ENCODE data around the gene TSC22D1.

- TF ChIP-seq, protein P1, sequence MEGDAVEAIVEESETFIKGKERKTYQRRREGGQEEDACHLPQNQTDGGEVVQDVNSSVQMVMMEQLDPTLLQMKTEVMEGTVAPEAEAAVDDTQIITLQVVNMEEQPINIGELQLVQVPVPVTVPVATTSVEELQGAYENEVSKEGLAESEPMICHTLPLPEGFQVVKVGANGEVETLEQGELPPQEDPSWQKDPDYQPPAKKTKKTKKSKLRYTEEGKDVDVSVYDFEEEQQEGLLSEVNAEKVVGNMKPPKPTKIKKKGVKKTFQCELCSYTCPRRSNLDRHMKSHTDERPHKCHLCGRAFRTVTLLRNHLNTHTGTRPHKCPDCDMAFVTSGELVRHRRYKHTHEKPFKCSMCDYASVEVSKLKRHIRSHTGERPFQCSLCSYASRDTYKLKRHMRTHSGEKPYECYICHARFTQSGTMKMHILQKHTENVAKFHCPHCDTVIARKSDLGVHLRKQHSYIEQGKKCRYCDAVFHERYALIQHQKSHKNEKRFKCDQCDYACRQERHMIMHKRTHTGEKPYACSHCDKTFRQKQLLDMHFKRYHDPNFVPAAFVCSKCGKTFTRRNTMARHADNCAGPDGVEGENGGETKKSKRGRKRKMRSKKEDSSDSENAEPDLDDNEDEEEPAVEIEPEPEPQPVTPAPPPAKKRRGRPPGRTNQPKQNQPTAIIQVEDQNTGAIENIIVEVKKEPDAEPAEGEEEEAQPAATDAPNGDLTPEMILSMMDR (IDR thresholded peaks at IDR 0.05) = no peak
- TF ChIP-seq POLR2A (IDR thresholded peaks at IDR 0.05) = no peak
Measured at GRCh38 chr13:44504116-44504515, 72.0 kb downstream of the TSC22D1 start.
